NCI-H2081 treated with DMSO at 0.1 percent for 48 hours (cell line): ENCODE measurements around the gene TST.
"Not testable (repeated sequence)": the region's sequence is repeated elsewhere in the genome, so short reads cannot be mapped to it uniquely, and the experiment has no call there.

Source experiments
- DNase-seq: peaks from one replicate; lab custom pipeline; 2025; lab: John Stamatoyannopoulos, UW

The TST gene

DNA sequence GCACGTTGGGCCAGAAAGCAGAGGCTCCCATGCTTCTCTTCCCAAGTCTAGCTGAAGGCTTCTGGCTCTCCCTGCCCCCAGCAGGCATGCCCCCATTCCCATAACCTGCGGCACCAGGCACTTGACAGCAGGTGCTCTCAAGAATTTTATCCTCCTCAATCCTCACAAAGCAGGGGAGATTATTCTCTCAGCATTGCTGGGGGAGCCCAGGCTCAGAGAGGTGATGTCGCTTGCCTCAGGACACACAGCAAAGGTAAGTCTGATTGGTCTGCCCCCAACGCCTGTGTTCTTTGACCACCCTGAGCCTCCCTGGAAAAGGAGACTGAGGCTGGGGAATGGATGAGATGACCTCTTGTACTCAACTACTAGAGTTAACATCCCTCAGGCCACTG is 4.8 kb downstream of the TST start:
- DNase-seq = no peak

DNA sequence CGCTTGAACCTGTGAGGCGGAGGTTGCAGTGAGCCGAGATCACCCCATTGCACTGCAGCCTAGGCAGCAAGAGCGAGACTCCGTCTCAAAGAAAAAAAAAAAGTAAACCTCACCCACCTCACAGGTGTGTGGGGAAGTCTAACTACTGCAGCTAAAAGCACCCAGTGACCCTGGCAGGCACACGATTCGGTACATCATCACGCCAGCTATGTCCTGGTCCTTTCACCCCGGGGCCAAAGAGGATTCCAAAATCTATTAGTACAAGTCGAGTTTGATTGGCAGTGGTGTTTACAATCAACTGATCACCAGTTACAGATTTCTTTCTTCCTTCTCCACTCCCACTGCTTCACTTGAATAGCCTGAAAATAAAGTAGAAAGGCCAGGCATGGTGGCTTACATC is 6.3 kb downstream of the TST start:
- DNase-seq = no peak

DNA sequence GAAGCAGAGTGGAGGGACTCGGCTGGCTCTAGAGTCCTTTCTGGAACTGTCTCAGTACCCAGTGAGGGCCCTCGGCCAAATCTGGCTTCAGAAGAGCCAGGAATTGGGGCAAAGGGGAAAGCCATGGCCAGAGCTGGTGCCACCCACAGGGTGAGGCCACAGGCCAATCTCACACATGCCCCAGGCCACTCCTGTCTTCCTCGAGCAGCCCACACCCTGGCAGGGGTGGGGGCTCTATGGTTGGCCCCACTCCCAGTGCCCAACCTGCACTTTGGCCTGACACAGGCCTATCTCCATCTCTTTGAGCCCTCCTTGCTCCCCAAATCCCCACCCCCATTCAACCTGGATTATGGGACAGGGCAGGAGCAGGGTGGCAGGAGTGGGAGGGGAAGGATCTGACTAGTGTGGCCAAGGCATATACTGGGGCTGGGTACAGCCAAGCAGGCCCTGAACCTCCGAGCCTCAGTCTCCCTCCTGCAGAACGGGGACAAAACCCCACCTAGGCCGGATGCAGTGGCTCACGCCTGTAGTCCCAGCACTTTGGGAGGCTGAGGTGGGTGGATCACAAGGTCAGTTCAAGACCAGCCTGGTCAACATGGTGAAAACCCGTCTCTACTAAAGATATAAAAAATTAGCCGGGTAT is 6.9 kb downstream of the TST start:
- DNase-seq = no peak

DNA sequence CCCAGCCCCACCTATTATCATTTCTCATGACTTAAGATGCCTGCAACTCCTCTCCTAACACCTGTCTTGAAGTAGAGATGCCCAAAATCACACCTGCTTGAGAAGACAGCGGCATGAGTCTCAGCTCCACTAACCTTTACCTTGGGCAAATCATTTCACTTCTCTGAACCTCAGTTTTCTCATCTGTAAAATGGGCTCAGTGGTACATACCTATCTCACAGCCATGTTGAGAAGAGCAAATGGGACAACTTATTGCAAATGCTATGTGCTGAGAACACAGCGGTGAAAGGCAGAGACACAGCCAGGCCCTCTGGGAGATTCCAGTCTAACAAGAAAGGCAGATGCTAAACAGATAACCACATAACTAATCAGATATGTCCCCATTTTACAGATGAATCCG is 7.8 kb downstream of the TST start:
- DNase-seq = no peak

DNA sequence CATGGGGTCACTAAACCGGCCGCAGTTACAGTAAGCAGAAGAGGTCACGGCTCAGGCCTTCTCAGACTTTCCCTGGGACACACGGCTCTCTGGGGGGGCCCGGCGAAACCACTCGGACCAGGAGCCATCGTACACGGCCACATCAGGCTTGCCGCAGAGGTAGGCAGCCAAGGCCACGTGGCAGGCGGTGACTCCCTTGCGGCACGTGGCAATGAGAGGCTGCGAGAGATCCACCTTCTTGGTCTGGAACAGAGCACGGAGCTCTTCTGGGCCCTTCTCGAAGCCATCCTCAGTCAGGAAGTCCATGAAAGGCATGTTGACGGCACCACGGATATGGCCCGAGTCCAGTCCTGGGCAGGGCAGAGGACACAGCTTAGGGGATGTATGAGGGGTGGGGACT is 8.3 kb downstream of the TST start:
- no peak for DNase-seq

DNA sequence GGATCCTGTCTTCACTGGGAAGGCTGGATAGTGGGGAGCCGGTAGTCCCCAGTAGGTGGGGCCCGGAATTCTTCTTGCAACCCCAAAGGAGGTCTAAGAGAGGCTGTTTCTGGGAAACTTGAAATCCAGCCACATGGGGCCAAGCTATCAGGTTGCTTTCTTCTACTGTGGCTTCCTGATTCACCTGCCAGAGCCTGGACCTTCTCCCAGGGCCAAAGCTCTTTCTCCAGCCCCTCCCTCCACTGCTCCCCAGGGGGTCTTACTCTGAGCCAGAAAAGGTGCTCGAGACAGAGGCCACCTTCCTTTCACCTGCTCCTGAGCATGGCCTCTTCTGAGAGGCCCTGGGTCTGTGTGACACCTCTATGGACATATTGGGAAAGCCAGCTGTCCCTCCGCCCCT is 9.1 kb downstream of the TST start:
- no peak for DNase-seq

DNA sequence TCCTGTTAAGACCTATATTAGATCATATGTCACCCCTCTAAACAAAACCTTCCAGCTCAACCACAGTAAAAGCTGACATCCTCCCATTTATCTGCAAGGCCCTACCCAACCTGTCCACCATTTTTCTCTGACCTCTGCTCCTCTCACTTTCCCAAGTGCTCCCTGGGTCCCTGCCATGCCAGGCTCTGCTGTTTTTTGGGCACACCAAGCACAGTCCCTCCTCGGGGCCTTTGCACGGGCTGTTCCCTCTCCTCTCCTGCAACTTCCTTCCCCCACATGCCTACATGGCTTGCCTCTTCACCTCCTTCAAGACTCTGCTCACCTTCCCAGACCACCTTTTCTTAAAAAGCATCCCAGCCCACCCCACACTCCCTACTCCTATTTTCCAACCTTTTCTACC is 9.8 kb downstream of the TST start:
- no peak for DNase-seq

DNA sequence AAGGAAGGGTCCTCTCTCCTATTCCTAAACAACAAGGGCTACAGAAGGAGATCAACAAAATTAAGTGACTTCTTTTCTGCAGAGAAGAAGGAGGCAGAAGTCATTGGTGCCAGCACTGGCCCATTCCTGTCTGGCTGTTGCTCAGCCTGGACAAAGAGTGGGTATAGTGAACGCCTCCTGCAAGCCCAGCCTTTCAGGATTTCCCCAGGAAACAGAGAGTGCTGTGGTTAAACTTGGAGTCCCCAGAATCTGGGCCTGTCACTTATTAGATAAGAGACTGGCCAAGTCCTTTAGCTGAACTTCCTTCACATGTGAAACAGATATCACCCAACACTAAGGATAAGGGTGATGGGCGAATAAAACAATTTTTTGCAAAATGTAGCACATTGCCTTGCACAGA is 10.9 kb downstream of the TST start:
- no peak for DNase-seq

DNA sequence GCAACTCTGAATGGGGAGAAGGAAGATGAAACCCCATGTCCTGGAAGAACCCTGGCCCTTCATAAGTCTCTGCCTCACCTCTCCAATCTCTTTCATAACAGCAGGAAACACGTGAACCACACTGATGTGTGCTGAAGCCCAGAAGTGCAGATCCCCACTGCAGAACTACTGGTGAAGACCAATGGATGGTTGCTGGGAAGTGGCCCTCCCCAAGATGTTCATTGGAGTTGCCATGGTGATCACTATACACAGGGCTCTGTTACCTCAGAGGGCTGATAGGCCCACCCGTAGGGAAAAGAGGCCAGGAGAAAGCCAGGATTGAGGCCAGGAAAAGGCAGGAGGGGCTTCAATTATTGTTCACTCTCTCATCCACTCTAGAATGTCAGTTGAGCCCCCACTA is 11.6 kb downstream of the TST start:
- DNase-seq = no peak

DNA sequence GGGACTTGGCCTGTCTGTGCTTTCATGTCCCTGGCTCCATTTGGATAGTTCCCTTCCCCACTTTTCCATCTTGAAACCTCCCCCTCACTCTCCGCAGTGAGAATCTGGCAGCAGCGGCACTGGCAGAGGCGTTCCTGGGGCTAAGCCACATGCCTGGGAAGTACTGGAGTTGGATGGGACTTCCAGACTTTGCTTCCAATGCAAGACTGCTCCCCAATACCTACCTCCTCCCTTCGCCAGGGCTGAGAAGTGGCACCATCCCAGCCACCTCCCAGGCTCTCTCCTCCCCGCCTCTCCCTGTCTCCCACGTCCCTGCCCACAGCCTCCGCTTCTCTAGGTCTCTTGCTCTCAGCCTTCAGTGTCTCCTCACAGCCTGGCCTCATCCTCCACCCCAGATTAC is 16.6 kb downstream of the TST start:
- no peak for DNase-seq

DNA sequence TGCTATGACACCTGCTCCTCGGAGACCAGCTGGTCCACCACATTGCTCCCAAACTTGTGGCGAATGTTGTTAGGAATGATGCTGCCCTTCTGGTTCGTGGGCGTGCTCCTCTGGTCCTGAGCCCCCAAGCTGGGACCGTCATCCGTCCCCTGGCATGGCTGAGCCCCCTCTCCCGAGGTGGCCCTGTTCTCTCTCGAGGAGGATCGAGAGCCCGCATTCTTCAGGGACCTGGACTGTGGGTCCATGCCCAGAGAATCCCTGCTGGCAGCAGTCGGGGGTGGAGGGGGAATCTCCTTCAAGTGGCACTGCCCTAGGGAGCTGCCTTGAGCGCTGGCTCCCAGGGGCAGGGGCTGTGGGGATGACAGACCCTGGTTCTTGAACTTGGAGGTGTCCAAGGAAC is 17.4 kb downstream of the TST start:
- no peak for DNase-seq

DNA sequence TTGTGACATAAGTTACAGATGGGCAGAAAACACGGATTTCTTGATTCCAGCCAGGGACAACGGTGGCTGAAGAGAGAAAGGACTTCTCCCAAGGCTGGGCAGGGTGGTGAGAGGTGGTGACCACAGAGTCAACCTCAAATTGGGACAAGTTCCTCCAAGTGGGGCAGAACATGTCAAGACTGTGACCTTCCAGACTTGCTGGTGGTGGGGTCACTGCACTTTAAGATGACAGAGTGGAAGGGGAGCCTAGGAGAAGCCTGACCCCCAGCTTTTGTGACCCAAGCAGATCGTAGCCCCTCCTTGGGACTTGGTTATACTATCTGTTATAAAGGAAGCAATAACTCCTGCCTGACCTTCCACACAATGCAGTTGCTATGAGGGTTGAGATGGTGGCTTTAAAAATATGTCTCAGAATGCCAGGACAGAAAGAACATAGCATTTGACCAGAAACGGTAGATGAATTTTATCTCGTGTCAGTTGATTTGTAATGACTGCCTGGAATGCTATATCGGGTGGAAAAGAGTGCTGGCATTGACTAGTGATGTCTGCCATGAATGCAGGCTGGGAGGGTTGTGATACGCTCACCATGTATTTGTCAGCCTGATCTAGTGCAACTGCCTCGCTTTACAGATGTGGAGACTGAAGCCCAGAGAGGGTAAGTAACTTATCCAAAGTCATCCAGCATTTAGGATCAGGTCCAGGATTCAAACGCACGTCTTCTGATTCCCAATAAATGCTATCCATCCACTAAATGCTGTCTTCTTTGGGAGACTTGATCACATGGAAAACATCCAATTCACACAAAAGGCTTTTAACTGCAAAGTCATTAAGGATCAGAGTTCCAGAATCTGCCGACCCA is 18.3 kb downstream of the TST start:
- no peak for DNase-seq

DNA sequence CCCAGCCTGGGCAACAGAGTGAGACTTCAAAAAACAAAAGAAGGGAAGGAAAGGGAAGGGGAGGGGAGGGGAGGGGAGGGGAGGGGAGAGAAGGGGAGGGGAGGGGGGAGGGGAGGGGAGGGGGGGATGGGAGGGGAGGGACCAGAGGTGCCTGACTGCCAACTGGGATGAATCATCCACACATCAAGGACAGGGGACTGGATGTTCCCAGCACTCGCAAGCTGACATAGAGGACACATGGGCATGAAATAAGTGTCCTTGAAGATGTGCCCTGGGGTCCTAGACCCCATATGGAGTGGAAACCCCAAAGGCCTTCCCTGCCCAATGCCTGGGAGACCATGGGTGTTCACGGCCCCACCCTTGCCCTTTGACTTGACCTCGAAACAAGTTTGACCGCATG is 19.8 kb downstream of the TST start:
- DNase-seq = no peak

DNA sequence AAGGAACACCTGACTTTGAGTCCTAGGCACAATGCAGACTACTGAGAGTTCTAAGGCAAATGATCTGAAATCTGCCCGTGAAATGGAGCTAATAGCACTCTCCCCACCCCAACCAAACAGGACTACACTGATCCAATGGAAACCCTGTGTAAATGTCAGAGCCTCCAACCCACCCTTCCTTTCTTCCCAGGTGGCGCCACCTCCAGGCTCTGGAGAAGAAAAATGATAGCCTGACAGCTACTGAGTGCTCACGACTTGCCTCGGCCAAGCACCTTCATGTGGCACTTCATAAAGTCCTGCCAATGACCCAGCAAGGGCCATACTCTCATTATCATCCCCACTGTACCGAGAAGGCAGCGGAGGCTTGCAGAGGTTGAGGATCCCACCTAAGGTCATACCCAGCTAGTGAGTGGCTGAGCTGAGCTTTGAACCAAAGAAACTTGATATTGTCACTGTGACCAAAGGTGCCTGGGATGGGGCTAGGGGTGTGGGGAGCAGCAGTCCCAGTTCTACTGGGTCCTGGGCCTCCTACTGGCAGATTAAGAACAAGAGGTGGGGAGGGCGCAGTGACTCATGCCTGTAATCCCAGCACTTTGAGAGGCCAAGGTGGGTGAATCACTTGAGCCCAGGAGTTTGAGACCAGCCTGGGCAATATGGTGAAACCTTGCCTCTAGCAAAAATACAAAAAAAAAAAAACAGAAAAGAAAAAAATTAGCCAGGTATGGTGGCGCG is 20.5 kb downstream of the TST start:
- DNase-seq = no peak

DNA sequence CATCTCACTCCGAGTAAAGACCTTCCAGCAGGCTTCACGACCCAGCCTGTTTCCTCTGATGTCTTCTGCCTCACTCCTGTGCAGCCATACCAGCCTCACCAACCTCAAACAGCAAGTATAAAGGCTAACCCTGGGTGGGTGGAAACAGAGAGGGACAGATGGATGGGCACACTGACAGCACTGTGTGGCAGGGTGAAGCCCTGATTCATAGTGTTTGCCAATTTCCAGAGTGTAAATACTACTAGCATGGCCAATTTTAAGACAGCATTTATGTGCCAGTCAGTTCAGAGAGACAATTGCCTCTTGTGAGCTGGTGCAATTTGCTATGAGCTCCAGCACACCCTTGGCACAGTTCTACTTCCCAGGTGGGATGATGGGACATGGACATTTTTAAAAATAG is 21.5 kb downstream of the TST start:
- DNase-seq = no peak

DNA sequence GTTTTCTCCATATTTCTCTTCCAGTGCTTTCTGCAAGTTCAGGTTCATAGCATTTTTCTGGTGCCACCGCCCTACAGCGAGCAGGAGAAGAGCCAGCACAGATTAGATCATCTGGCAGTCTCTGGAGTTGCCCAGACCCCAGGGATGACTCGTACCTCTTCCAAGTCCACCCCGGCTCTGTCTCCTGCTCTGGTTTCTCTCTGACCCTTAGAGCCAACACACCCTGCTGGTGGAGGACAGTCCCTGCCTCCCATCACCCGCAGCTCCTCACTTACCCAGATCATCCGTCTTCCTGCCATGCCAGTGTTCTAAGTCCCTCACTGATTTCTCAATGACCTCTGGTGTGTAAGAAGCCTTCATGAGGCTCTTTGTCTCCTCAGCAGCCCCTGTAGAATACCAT is 28.0 kb downstream of the TST start:
- DNase-seq = no peak

DNA sequence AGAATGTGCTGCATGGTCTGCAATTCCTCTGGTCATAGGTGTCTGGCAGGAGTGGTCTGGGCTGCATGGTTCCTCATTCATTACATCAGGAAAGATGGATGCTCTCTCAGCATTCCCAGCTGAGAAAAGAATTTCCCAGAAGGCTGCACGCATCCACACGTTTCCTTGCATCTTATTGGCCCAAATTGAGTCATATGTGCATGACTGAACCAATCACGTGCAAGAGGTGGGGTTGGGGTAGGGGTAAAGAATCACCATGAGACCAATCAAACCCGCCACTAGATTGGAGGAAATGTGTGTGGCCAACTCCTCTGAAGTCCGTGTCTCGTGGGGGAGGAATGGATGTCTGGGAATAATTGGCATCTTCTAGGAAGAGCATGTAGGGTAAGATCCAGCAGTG is 28.8 kb downstream of the TST start:
- DNase-seq = no peak

DNA sequence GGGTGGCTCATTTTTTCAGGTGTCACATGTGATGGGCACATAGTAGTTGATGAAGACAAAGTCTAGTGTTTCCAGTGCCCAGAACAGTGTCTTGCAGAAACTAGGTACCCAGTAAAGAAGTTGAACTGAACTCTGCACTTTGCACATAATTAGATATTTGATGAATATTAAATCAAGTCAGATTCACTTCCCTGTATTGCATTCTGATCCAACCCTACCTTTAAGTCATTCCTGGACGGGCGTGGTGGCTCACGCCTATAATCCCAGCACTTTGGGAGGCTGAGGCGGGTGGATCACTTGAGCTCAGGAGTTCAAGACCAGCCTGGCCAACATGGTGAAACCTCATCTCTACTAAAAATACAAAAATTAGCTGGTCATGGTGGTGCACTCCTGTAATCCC is 30.2 kb downstream of the TST start:
- not testable (repeated sequence) for DNase-seq

DNA sequence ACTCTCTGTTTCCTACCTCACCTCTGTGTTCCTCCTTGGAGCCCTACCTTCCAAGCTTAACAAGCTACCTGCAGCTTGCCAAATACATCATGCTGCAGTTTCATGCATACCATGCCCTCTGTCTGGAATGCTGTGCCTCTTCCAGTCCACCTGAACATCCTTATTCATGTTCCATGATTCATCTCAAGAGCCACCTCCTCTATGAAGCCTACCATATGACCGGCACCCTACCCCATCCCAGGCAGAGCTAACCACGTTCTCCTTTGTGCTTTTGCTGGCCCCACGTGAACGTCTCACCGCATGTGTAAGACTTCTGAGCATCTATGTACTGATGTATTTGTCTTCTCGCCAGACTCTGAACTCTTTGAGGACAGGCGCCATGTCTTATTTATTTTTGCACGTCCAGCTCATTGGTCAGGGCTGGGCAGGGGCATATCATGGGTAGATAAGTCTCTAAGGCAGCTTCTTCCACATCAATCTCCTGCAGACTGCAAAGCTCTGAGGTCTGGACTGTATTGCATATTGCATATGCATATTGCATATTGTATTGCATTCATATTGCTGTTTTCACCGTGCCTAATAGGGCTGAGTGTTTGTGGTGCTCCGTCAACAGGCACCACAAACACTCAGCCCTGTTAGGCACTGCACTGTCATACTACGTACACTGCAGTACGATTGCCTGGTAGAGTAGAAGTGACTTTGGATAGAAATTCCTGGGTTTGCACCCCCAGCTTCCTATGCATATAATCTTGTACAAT is 31.0 kb downstream of the TST start:
- no peak for DNase-seq

DNA sequence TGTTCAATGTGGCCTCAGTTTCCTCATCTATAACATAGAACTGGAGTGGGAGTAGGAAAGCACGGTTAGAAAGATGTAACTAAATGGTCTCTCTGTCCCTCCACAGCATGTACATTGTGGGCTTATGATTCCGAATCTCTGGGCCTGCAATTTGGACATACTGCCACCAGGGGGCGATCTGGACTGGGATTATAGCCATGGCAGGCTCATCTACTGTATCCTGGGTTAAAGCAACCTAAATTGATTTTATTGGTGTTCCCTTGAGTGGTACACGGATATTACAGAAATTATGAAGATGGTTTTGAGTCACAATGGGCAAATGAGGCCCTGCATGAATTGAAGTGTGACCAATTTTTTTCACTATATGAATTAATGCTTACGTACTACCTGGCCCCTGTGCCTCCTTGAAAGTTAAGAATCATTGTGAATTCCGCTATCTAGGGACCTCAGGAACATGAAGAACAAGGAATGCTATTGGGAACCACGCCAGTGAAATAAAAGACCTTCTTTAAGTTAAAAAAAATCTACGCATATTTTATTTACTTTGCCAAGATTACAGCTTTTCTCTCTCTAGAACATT is 32.9 kb downstream of the TST start:
- no peak for DNase-seq

DNA sequence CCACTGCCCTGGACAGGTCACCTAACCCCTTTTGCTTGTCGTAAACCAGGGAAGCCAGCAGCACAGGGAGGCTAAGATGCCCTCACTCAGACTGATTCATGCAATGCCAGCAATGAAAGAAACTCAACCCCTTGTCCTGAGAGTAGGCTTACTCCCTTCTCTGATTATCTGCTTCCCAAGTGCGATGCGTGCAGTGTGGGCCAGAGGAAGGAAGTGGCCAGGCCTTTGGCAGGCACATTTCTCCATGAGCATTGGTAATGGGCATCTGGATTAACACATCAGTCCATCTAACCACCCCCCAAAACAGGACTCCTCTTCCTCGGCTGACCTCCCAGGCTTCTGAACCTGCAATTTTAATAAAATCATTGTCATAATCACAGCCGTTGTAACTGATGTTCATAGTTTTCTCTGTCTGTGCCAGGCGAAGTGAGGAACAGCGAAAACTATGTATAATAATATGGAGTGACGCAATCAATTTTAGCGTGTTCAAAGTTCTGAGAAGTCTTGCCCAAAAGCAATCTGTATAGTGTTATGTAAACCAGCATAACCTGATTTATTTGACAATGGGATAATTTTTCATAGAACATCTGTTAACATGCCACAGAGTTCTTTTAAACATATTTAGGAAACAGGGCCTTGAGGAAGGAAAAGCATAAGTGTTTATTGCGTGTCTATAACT is 33.9 kb downstream of the TST start:
- no peak for DNase-seq

DNA sequence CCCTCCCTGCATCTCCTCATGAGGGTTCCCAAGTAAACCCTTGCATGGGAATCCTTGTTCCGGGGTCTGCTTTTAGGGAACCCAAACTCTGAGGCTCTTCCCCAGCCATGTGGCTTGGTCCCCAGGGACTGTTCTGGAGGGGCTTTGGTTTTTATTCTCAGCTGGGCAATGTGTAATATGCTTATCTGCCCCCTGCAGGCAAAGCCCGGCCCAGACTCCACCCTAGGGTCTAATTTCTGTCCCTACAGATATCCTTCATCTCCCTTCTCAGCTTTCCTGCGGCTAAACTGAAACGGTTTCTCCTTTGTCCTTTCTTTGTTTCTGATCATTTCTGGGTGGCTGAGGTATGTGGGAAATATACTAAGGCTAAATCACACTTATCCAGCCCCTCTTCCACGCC is 37.1 kb downstream of the TST start:
- no peak for DNase-seq
